Fibroblast of the aortic adventitia (primary cell): ENCODE measurements around the gene THY1. TPM values are rescaled to one million over a fixed set of nuclear protein-coding genes. Genes with fewer than 3 reads are reported as not detected.

Experiments used
- DNase-seq: peaks from one replicate; pipeline ENCODE4 v3.0.0-alpha.2; 2010; ENCODE audit warnings: low read depth
- H3K4me3 ChIP-seq: 2 replicates; pipeline ENCODE4 v1.5.1; 2011; ENCODE audit warnings: low read depth, mild to moderate bottlenecking, control low read depth, low read length, moderate library complexity
- total RNA-seq: library from RNA; depleted of rRNA; stranded (reverse); fragments of >200 nt; gene quantifications from 2 replicates; pipeline ENCODE4 v1.2.3, GENCODE V29; 2012; ENCODE audit warnings: low replicate concordance
- TF ChIP-seq, protein P1 (sequence below): IDR thresholded peaks from 2 replicates; pipeline ENCODE4 v1.5.1; 2011; ENCODE audit warnings: mild to moderate bottlenecking, low read length, control low read depth, inconsistent platforms; ENCODE audit not compliant: insufficient read depth

The THY1 gene
- total RNA-seq, 1 donor, result 164 TPM

DNA sequence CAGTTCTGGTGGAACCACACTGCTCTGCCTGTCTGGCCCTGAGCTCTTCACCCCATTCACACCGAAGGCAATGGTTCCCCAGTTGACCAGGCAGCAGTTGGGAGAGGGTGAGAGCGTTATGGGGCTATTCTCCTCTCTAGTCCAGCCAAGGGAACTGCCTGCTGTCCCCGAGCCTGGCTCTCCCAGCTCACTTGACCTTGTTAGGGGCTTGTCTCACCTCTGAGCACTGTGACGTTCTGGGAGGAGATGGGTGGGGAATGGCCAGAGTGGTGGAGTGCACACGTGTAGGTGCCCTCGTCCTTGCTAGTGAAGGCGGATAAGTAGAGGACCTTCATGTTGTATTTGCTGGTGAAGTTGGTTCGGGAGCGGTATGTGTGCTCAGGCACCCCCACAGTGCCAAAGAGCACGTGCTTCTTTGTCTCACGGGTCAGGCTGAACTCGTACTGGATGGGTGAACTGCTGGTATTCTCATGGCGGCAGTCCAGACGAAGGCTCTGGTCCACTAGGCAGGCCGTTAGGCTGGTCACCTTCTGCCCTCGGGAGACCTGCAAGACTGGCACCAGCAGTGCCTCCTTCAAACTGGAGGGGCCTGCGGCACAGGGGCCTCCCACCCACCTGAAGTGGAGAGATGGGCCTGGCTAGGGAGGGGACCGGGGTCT, 3.0 kb downstream of the THY1 start:
- DNase-seq, result no peak
- H3K4me3 ChIP-seq, result no peak overlapping the region
- TF ChIP-seq, protein P1, sequence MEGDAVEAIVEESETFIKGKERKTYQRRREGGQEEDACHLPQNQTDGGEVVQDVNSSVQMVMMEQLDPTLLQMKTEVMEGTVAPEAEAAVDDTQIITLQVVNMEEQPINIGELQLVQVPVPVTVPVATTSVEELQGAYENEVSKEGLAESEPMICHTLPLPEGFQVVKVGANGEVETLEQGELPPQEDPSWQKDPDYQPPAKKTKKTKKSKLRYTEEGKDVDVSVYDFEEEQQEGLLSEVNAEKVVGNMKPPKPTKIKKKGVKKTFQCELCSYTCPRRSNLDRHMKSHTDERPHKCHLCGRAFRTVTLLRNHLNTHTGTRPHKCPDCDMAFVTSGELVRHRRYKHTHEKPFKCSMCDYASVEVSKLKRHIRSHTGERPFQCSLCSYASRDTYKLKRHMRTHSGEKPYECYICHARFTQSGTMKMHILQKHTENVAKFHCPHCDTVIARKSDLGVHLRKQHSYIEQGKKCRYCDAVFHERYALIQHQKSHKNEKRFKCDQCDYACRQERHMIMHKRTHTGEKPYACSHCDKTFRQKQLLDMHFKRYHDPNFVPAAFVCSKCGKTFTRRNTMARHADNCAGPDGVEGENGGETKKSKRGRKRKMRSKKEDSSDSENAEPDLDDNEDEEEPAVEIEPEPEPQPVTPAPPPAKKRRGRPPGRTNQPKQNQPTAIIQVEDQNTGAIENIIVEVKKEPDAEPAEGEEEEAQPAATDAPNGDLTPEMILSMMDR, result no peak

DNA sequence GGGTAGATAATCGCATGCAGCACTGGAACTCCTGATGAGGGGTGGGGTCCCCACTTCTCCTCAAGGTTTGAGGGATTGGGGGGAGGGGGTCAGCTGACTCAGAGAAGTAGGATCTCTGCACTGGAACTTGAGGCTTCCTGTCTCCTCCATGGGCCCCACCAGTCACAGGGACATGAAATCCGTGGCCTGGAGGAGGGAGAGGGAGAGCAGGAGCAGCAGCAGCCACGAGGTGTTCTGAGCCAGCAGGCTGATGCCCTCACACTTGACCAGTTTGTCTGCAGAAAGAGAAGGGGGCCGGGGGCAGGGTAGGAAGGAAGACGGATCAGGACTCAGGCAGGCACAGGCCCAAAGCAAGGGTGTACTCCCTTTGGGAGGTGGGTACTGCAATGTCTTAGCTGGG, 3.7 kb downstream of the THY1 start:
- no peak overlapping the region for H3K4me3 ChIP-seq
- DNase-seq, result no peak
- TF ChIP-seq, protein P1, result no peak

- TF ChIP-seq, protein P1, result no peak
- DNase-seq, result no peak
- no peak overlapping the region for H3K4me3 ChIP-seq
These were observed 4.2 kb downstream of the THY1 start for GRCh38 chr11:119418759-119419158.

DNA sequence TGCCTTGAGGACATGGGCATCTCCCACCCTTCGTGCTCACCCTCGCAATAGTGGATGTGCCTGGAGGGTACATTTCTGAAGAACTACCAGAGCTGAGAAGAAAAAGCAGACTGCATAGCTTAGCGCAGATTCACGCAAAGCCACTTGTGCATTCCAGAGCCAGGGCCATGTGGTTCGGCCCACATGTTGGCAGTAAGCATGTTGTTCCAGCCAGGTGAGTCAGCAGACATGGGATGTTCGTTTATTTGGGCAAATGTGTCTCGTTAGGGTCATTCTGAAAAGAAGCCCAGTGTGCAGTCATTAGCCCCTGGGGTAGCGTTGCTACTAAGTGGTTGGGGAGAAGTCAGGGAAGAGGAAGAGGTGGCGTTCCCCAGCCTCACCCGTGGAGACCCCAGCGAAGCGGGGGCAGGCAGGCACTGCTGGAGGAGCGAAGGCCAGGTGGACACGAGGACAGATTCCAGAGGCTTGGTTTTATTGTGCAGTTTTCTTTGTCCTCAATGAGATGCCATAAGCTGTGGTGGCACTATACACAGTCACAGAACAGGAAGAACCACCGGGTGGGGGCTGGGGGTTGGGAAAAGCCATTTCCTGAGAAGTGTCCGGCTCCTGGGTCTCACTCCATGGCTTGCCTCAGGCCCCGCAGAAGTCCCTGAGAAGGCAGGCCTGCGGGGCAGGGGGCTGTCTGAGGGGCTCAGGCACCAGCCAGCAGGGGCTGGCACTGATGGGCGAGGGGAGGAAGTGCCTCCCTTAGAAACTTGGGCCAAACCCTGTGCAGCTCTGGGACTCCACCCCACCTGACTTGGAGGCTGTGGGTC, 5.0 kb downstream of the THY1 start:
- TF ChIP-seq, protein P1, result no peak
- peak; percentile 92 for DNase-seq
- peak overlapping the region; percentile 18 for H3K4me3 ChIP-seq

DNA sequence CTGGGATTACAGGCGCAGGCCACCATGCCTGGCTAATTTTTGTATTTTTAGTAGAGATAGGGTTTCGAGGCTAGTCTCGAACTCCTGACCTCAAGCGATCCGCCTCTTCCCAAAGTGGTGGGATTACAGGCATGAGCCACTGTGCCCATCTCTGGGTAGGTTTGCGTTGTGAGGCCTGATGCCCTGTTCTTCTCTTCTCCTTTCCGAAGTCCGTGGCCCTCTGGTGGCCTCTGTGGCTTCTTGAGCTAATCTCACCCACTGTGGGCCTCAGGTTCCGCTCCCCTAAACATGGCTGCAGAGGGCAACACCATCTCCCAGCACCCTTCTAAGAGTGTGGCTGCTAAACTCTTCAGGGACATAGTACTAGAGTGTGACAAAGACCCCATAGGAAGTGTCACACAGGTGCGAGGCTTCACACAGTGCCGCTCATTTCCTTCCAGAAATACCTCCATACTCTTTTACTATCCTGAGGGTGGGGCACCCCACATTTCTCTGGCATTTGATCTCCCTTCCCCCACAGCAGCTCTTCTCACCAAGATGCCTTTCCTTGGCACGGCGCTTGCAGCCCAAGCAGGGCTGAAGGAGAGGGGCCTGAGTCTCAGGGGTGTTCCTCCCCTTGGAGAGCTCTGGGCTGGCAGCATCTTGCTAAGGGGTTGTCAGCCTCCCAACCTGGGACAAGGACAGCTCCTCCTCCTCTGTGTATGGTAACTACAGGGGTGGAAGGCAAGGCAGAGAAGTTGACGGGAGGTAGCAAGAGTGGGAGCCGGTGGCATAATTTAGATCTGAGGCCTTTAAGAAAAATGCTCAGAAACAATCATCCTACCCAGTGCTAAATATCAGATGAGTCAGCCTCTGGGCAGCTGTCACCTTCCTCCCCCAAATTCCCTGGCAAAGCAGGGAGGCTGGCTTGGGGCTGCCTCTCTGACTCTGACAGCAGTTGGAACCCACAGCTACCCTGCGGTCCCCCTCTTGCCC, 6.1 kb downstream of the THY1 start:
- no peak overlapping the region for H3K4me3 ChIP-seq
- DNase-seq, result peak; percentile 75
- TF ChIP-seq, protein P1, result no peak

GRCh38 chr11:119415966-119416365, 7.0 kb downstream of the THY1 start:
- TF ChIP-seq, protein P1, result no peak
- DNase-seq, result no peak

More at GRCh38 chr11:119415966-119416365, 7.0 kb downstream of the THY1 start:
- no peak overlapping the region for H3K4me3 ChIP-seq
